K562 (cell line): Measurements from ENCODE around the gene DGCR8. TPM values are rescaled to one million over a fixed set of nuclear protein-coding genes. Genes with fewer than 3 reads are reported as not detected.
A peak's percentile ranks its signal among the peaks of the same experiment; 100 is the strongest.

Experiments
- ATF1 ChIP-seq, 2 experiments: fragments of 450-650 bp in 1 of 2; IDR thresholded peaks; 2 replicates each; pipeline ENCODE4 v1.6.1; 2016; ENCODE audit warnings: missing compliant biosample characterization in 1 of 2, missing genetic modification characterization in 1 of 2
- BCL6 ChIP-seq: fragments of 250-450 bp; sonication (Bioruptor Pico); IDR thresholded peaks from 2 replicates; pipeline ENCODE4 v1.4.0; 2020
- MCM7 ChIP-seq, 2 experiments: fragments of 450-650 bp; IDR thresholded peaks; 2 replicates each; pipeline ENCODE4 v1.6.1; 2016 to 2018
- PHF8 ChIP-seq: fragments of 200-600 bp; sonication (generic); IDR thresholded peaks from 2 replicates; pipeline ENCODE4 v1.6.1; 2012; ENCODE audit warnings: mixed run types, mild to moderate bottlenecking, inconsistent platforms, low read length, moderate library complexity, borderline replicate concordance
- YY1 ChIP-seq, 3 experiments: IDR thresholded peaks; 2 replicates each; pipeline ENCODE4 v1.6.1; 2011; ENCODE audit warnings: low read length in 2 of 3, mild to moderate bottlenecking in 2 of 3, moderate library complexity in 2 of 3, borderline replicate concordance in 1 of 3, control low read depth in 1 of 3, low read depth in 1 of 3; ENCODE audit not compliant: insufficient read depth in 3 of 3, insufficient replicate concordance in 2 of 3, control insufficient read depth in 1 of 3, insufficient read length in 1 of 3; ENCODE audit errors: extremely low read depth in 1 of 3
- ZNF165 ChIP-seq: fragments of 250-450 bp; sonication (Bioruptor Pico); IDR thresholded peaks from 2 replicates; pipeline ENCODE4 v1.4.0; 2020; ENCODE audit warnings: borderline replicate concordance
- polyA plus RNA-seq, 8 experiments: library from polyadenylated mRNA; depleted of rRNA in 4 of 8; stranded (reverse) in 5 of 8; unstranded in 3 of 8; fragments of >200 nt; fragmentation: Nextera tagmentation in 2 of 8; fragmentation: Illumina TruSeq in 1 of 8; extraction: Ambion mirVana in 2 of 8; extraction: Trizol in 1 of 8; gene quantifications; 2 replicates each; pipeline versions ENCODE4 v1.2.1 to v1.2.3, GENCODE V29; 2011 to 2014; ENCODE audit warnings: inconsistent platforms in 1 of 8, missing spikeins in 1 of 8
- total RNA-seq, 7 experiments: library from RNA; depleted of rRNA in 6 of 7; stranded (reverse); fragments of >200 nt in 6 of 7; fragmentation: Illumina TruSeq in 2 of 7; extraction: Trizol in 2 of 7; gene quantifications; 2 replicates each; pipeline versions ENCODE4 v1.2.1 to v1.2.3, GENCODE V29; 2011 to 2021; ENCODE audit warnings: low replicate concordance in 1 of 7
- TF ChIP-seq, protein P1 (sequence below), 2 experiments: fragments of 200-800 bp in 1 of 2; sonication (Bioruptor generic) in 1 of 2; sonication (generic) in 1 of 2; formaldehyde crosslinking in 1 of 2; IDR thresholded peaks in 1 of 2; conservative IDR thresholded peaks in 1 of 2; 2 replicates each; pipeline versions ENCODE4 v1.5.0 to v1.6.1; 2016 to 2020; ENCODE audit warnings: missing compliant biosample characterization in 1 of 2, missing genetic modification characterization in 1 of 2, missing genetic modification reagents in 1 of 2
- TF ChIP-seq, protein P2 (sequence below), 2 experiments: fragments of 450-650 bp; IDR thresholded peaks; 2 replicates each; pipeline ENCODE4 v1.6.1; 2016; ENCODE audit warnings: mild to moderate bottlenecking in 2 of 2, borderline replicate concordance in 1 of 2, low read depth in 1 of 2, moderate library complexity in 1 of 2
- TF ChIP-seq, protein P3 (sequence below): sonication (generic); formaldehyde crosslinking; IDR thresholded peaks from 2 replicates; pipeline ENCODE4 v1.8.0; 2022; ENCODE audit warnings: mild to moderate bottlenecking, missing genetic modification reagents, borderline replicate concordance
- TF ChIP-seq, protein P4 (sequence below): sonication (generic); formaldehyde crosslinking; IDR thresholded peaks from 2 replicates; pipeline ENCODE4 v1.4.0; 2020; ENCODE audit warnings: mild to moderate bottlenecking, missing genetic modification reagents

DGCR8 gene
- total and polyA plus RNA-seq, 9 of the 15 experiments (the other 6 are each of a cell fraction or from before 2014, with no cell fraction given), result 5.9 to 144 (median 80.1) TPM

DNA sequence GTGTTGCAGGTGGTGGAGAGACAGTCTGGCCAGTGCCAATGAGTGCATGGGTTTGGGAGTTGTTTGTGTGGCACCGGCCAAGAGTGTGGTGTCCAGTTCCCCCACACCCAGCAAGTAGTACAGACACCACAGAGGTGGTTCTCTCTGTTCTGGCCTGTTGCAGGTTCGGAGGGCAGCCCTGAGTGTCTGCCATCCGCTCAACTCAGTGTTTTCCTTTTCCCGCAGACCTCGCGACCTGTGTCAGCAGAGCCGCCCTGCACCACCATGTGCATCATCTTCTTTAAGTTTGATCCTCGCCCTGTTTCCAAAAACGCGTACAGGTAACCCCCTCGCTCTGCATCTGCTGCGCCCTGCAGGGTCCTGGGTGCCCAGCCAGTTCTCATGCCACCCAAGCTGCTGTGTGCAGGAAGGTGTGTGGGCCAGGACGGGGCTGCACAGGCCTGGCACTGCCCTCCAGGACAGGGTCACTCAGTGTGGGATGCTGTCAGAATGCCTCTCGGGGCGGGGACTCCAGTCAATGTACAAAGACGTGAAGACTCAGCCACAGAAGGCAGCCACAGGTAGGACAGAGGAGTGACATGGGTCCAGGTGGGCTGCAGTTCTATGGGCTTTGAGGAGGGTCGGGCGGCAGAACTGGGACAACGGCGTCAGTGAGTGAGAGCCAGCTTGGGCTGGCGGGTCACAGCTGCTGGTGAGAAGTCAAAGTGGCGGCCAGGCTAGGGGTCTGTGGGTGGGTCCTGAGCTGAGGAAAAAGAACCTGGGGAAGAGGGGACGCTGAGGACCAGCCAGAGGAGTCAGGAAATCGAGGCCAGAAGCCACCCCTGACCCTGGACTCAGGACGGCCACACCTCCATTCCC is 43.3 kb upstream of the DGCR8 start (continued):
- TF ChIP-seq, protein P1, sequence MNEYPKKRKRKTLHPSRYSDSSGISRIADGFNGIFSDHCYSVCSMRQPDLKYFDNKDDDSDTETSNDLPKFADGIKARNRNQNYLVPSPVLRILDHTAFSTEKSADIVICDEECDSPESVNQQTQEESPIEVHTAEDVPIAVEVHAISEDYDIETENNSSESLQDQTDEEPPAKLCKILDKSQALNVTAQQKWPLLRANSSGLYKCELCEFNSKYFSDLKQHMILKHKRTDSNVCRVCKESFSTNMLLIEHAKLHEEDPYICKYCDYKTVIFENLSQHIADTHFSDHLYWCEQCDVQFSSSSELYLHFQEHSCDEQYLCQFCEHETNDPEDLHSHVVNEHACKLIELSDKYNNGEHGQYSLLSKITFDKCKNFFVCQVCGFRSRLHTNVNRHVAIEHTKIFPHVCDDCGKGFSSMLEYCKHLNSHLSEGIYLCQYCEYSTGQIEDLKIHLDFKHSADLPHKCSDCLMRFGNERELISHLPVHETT (CRISPR knock-in tag; conservative IDR thresholded peaks at IDR 0.05 in 1 of 2, IDR thresholded peaks at IDR 0.05 in 1 of 2), result peak in 1 of 2 experiments; percentile 54; a peak in 1 of 4 replicates
- TF ChIP-seq PHF8 (0 out of 2 replicates have a peak, but pooled peaks have one; percentile 2), MCM7 (IDR thresholded peaks at IDR 0.05) (no peak), BCL6 (CRISPR knock-in tag) (no peak), ATF1 (CRISPR knock-in tag; IDR thresholded peaks at IDR 0.05) (no peak), ATF1 (tag; IDR thresholded peaks at IDR 0.05) (no peak), ZNF165 (CRISPR knock-in tag) (no peak), YY1 (IDR thresholded peaks at IDR 0.05; ENCODE audit: borderline replicate concordance in 1 of 3, control insufficient read depth in 1 of 3, extremely low read depth in 1 of 3, insufficient read depth in 3 of 3, insufficient read length in 1 of 3, insufficient replicate concordance in 2 of 3, low read depth in 1 of 3, low read length in 2 of 3) (peak in 1 of 3 experiments; percentile 30)
- TF ChIP-seq, protein P2, sequence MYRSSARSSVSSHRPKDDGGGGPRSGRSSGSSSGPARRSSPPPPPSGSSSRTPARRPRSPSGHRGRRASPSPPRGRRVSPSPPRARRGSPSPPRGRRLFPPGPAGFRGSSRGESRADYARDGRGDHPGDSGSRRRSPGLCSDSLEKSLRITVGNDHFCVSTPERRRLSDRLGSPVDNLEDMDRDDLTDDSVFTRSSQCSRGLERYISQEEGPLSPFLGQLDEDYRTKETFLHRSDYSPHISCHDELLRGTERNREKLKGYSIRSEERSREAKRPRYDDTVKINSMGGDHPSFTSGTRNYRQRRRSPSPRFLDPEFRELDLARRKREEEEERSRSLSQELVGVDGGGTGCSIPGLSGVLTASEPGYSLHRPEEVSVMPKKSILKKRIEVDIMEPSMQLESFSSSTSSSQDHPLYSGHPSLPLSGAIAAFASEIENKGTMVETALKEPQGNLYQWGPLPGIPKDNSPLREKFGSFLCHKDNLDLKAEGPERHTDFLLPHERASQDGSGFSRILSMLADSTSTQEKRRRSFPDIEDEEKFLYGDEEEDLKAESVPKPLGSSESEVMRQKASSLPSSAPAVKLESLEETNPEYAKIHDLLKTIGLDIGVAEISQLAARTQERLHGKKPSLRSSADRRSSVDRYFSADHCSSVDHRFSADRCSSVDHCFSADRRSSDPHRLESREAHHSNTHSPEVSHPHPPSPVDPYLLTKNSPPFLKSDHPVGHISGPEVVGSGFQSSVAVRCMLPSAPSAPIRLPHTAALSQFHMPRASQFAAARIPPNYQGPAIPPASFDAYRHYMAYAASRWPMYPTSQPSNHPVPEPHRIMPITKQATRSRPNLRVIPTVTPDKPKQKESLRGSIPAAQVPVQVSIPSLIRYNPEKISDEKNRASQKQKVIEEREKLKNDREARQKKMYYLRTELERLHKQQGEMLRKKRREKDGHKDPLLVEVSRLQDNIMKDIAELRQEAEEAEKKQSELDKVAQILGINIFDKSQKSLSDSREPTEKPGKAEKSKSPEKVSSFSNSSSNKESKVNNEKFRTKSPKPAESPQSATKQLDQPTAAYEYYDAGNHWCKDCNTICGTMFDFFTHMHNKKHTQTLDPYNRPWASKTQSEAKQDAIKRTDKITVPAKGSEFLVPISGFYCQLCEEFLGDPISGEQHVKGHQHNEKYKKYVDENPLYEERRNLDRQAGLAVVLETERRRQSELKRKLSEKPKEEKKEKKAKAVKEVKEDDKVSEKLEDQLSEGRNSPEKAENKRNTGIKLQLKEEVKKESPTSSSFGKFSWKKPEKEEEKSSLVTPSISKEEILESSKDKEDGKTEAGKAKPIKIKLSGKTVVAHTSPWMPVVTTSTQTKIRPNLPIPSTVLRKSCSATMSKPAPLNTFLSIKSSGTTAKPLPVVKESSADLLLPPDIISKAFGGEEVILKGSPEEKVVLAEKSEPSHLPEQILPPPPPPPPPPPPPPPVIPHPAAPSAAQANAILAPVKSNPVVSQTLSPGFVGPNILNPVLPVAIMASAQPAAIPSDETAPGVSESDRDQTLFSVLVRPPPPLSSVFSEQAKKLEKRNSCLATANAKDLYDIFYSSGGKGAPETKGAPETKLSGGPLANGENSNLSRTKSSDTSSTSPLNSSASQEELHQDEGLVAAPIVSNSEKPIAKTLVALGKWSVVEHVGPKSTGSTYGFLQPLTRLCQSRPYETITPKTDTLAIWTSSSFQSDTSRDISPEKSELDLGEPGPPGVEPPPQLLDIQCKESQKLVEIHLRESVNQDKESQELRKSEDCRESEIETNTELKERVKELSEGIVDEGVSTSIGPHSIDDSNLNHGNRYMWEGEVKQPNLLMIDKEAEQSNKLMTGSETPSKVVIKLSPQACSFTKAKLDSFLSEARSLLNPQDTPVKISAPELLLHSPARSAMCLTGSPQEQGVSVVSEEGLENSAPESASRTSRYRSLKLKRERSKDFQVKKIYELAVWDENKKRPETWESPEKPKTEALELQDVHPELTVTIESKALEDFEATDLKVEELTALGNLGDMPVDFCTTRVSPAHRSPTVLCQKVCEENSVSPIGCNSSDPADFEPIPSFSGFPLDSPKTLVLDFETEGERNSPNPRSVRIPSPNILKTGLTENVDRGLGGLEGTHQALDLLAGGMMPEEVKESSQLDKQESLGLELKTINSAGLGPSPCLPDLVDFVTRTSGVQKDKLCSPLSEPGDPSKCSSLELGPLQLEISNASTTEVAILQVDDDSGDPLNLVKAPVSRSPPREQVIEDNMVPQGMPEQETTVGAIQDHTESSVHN (IDR thresholded peaks at IDR 0.05; ENCODE audit: borderline replicate concordance in 1 of 2, low read depth in 1 of 2), result no peak
- TF ChIP-seq, protein P3, sequence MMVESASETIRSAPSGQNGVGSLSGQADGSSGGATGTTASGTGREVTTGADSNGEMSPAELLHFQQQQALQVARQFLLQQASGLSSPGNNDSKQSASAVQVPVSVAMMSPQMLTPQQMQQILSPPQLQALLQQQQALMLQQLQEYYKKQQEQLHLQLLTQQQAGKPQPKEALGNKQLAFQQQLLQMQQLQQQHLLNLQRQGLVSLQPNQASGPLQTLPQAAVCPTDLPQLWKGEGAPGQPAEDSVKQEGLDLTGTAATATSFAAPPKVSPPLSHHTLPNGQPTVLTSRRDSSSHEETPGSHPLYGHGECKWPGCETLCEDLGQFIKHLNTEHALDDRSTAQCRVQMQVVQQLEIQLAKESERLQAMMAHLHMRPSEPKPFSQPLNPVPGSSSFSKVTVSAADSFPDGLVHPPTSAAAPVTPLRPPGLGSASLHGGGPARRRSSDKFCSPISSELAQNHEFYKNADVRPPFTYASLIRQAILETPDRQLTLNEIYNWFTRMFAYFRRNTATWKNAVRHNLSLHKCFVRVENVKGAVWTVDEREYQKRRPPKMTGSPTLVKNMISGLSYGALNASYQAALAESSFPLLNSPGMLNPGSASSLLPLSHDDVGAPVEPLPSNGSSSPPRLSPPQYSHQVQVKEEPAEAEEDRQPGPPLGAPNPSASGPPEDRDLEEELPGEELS (CRISPR knock-in tag), result no peak
- TF ChIP-seq, protein P4, sequence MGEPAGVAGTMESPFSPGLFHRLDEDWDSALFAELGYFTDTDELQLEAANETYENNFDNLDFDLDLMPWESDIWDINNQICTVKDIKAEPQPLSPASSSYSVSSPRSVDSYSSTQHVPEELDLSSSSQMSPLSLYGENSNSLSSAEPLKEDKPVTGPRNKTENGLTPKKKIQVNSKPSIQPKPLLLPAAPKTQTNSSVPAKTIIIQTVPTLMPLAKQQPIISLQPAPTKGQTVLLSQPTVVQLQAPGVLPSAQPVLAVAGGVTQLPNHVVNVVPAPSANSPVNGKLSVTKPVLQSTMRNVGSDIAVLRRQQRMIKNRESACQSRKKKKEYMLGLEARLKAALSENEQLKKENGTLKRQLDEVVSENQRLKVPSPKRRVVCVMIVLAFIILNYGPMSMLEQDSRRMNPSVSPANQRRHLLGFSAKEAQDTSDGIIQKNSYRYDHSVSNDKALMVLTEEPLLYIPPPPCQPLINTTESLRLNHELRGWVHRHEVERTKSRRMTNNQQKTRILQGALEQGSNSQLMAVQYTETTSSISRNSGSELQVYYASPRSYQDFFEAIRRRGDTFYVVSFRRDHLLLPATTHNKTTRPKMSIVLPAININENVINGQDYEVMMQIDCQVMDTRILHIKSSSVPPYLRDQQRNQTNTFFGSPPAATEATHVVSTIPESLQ (CRISPR knock-in tag), result no peak
